A673 (cell line): ENCODE results near the gene DNPH1. TPM values are rescaled to one million over a fixed set of nuclear protein-coding genes. Genes with fewer than 3 reads are reported as not detected.

Source experiments
- BruUV-seq: library from RNA; stranded (reverse); fragments of 400-500 nt; replicated peaks from 2 replicates; lab custom pipeline; 2021; lab: Mats Ljungman, UMichigan
- CTCF ChIA-PET: fragments of 300-600 bp; sonication (Branson Sonifier 250); formaldehyde crosslinking; loops from one replicate; lab custom pipeline; 2022; ENCODE audit warnings: antibody characterized with exemption; lab: Charles Lee
- POLR2A ChIA-PET: fragments of 300-600 bp; sonication (Branson Sonifier 250); formaldehyde crosslinking; loops from one replicate; lab custom pipeline; 2022; ENCODE audit warnings: antibody characterized with exemption; ENCODE audit not compliant: low non-redundant PET; lab: Charles Lee
- DNase-seq: peaks from one replicate; pipeline ENCODE4 v3.0.0-alpha.2; 2015; ENCODE audit warnings: low spot score
- H3K27ac ChIP-seq: fragments of 200-600 bp; sonication (generic); 2 replicates; pipeline ENCODE4 v1.5.1; 2016; ENCODE audit warnings: mixed run types, low read depth, mild to moderate bottlenecking, mixed read lengths, antibody characterized with exemption, low read length; ENCODE audit not compliant: poor library complexity, severe bottlenecking
- H3K27me3 ChIP-seq: fragments of 200-600 bp; sonication (generic); replicated peaks from 2 replicates; pipeline ENCODE4 v1.6.1; 2017; ENCODE audit warnings: mixed run types, low read depth, mild to moderate bottlenecking, mixed read lengths, antibody characterized with exemption, low read length; ENCODE audit not compliant: insufficient read depth, poor library complexity
- H3K36me3 ChIP-seq: fragments of 200-600 bp; sonication (generic); 2 replicates; pipeline ENCODE4 v1.6.1; 2016; ENCODE audit warnings: mixed run types, mild to moderate bottlenecking, mixed read lengths, antibody characterized with exemption, low read length; ENCODE audit not compliant: insufficient read depth, poor library complexity, severe bottlenecking
- H3K4me1 ChIP-seq: fragments of 200-600 bp; sonication (generic); 2 replicates; pipeline ENCODE4 v1.6.1; 2017; ENCODE audit warnings: mixed run types, mild to moderate bottlenecking, mixed read lengths, antibody characterized with exemption, low read length; ENCODE audit not compliant: insufficient read depth, poor library complexity, severe bottlenecking
- H3K4me3 ChIP-seq: fragments of 200-600 bp; sonication (generic); 2 replicates; pipeline ENCODE4 v1.5.1; 2016; ENCODE audit warnings: low read depth, mixed run types, mild to moderate bottlenecking, mixed read lengths, low read length; ENCODE audit not compliant: poor library complexity, severe bottlenecking
- H3K9me3 ChIP-seq: fragments of 200-600 bp; sonication (generic); 2 replicates; pipeline ENCODE4 v1.6.1; 2016; ENCODE audit warnings: mixed run types, low read depth, mild to moderate bottlenecking, mixed read lengths, antibody characterized with exemption, low read length; ENCODE audit not compliant: poor library complexity, severe bottlenecking
- EZH2 ChIP-seq: fragments of 200-600 bp; sonication (generic); IDR thresholded peaks from 2 replicates; pipeline ENCODE4 v1.6.1; 2017; ENCODE audit warnings: borderline replicate concordance, low read depth, mild to moderate bottlenecking, mixed read lengths, antibody characterized with exemption, low read length; ENCODE audit not compliant: poor library complexity, severe bottlenecking
- intact Hi-C: fragments of 100-400 bp; cut with micrococcal nuclease; formaldehyde crosslinking; loops from one replicate; pipeline ENCODE4 v1.10.0; 2022; ENCODE audit not compliant: unreplicated experiment
- total RNA-seq: library from RNA; stranded (reverse); gene quantifications from 2 replicates; pipeline ENCODE4 v1.2.3, GENCODE V29; 2021
- TF ChIP-seq, protein P1 (sequence below): fragments of 300-800, 200-600 bp; sonication (generic); conservative IDR thresholded peaks from 2 replicates; pipeline ENCODE4 v1.5.1; 2017; ENCODE audit warnings: low read depth, mild to moderate bottlenecking, antibody characterized with exemption, low read length, moderate library complexity, mixed read lengths

The DNPH1 gene
- total RNA-seq, 1 experiment from 2014 or later: 55.1 TPM

DNA sequence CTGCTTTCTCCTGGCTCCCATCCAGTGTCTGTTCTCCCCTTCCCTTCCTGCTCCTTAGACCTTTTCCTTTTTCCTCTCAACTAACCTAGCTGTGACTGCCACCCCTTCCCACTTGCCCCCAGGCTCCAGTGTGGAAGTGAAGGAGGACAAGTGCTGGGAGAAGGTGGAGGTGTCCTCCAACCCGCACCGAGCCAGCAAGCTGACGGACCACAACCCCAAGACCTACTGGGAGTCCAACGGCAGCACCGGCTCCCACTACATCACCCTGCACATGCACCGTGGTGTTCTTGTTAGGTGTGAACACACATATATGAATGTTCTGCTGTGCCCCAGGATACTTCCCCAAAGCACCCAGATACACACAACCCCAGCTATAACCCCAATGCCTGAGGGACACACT lies 28.7 kb downstream of the DNPH1 start:
- Histone ChIP-seq H3K4me3 (no peak overlapping the region), H3K4me1 (no peaks in the 10 kb centered on the region), H3K36me3 (no peaks in the 10 kb centered on the region), H3K27ac (no peak overlapping the region), H3K27me3 (no peaks in the 10 kb centered on the region), H3K9me3 (no peaks in the 10 kb centered on the region)
- DNase-seq: no peak
- TF ChIP-seq, protein P1, sequence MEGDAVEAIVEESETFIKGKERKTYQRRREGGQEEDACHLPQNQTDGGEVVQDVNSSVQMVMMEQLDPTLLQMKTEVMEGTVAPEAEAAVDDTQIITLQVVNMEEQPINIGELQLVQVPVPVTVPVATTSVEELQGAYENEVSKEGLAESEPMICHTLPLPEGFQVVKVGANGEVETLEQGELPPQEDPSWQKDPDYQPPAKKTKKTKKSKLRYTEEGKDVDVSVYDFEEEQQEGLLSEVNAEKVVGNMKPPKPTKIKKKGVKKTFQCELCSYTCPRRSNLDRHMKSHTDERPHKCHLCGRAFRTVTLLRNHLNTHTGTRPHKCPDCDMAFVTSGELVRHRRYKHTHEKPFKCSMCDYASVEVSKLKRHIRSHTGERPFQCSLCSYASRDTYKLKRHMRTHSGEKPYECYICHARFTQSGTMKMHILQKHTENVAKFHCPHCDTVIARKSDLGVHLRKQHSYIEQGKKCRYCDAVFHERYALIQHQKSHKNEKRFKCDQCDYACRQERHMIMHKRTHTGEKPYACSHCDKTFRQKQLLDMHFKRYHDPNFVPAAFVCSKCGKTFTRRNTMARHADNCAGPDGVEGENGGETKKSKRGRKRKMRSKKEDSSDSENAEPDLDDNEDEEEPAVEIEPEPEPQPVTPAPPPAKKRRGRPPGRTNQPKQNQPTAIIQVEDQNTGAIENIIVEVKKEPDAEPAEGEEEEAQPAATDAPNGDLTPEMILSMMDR: no peak
- no peak for TF ChIP-seq EZH2
- ChIA-PET CTCF (no interaction called here), POLR2A (no interaction called here)
- intact Hi-C loops: no loop called here
- no TSS peak for BruUV-seq

GRCh38 chr6:43199912-43200311 lies 29.4 kb downstream of the DNPH1 start:
- Histone ChIP-seq H3K36me3 (no peaks in the 10 kb centered on the region), H3K27ac (no peak overlapping the region), H3K4me3 (no peak overlapping the region), H3K27me3 (no peaks in the 10 kb centered on the region), H3K4me1 (no peaks in the 10 kb centered on the region), H3K9me3 (no peaks in the 10 kb centered on the region)
- intact Hi-C loops: no loop called here
- TF ChIP-seq EZH2: no peak
- TF ChIP-seq, protein P1: no peak
- CTCF ChIA-PET: no interaction called here
- no TSS peak for BruUV-seq
- POLR2A ChIA-PET: no interaction called here
- no peak for DNase-seq

GRCh38 chr6:43196337-43196736 lies 32.9 kb downstream of the DNPH1 start:
- no TSS peak for BruUV-seq
- Histone ChIP-seq H3K27ac (no peak overlapping the region), H3K9me3 (no peaks in the 10 kb centered on the region), H3K4me3 (no peak overlapping the region), H3K27me3 (no peaks in the 10 kb centered on the region), H3K4me1 (no peaks in the 10 kb centered on the region), H3K36me3 (no peaks in the 10 kb centered on the region)
- ChIA-PET CTCF (interaction anchor here (0.5 kb wide), 1 partner anchor 46 kb away, joined by 3 read pairs; no protein-coding TSS in a partner anchor), POLR2A (no interaction called here)
- intact Hi-C loops: no loop called here
- DNase-seq: no peak
- TF ChIP-seq, protein P1: no peak
- no peak for TF ChIP-seq EZH2
